Measurements from ENCODE around the gene CTNNB1.

DNA sequence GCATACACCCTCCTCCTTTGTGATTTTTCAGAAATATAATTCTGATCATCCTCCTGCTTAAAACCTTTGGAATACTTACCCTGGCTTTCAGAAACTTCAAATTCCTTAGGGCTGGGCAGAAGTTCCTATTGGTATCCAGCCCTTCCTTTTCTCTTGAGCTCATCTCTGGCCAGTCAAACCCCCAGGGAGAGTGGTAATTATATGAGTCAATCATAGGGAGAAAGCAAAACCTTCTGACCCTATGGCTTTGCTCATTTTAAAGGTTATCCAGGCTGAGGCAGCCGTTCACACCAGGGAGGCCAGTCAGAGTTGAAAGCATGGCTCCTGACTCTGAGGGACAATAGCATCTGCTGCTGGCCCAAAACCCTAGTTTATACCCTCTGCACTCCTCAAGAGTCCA is 23.9 kb upstream of the CTNNB1 start:
- TF ChIP-seq CTCF (conservative IDR thresholded peaks at IDR 0.05; ENCODE audit: low read length) (no peak), EZH2phosphoT487 (IDR thresholded peaks at IDR 0.05; ENCODE audit: borderline replicate concordance, low read depth, low read length) (no peak)

Measured in OCI-LY7 (cell line).